ENCODE measurements around the gene RPL39.
"Not testable (repeated sequence)": the region's sequence is repeated elsewhere in the genome, so short reads cannot be mapped to it uniquely, and the experiment has no call there.

RPL39 gene

GRCh38 chrX:119762718-119763117, 28.7 kb downstream of the RPL39 start:
- no peak for DNase-seq

GRCh38 chrX:119760026-119760877, 31.2 kb downstream of the RPL39 start:
- no peak for DNase-seq

- no peak for DNase-seq
Observed at GRCh38 chrX:119759248-119759766, 32.1 kb downstream of the RPL39 start.

- no peak for DNase-seq
Observed at GRCh38 chrX:119758731-119759247, 32.6 kb downstream of the RPL39 start.

GRCh38 chrX:119757979-119758730, 33.3 kb downstream of the RPL39 start, which contains the start of gene SOWAHD:
Gene SOWAHD (plus strand): TSS chrX:119758588. CDS start chrX:119758668, 80 bp downstream.
- DNase-seq = no peak

DNA sequence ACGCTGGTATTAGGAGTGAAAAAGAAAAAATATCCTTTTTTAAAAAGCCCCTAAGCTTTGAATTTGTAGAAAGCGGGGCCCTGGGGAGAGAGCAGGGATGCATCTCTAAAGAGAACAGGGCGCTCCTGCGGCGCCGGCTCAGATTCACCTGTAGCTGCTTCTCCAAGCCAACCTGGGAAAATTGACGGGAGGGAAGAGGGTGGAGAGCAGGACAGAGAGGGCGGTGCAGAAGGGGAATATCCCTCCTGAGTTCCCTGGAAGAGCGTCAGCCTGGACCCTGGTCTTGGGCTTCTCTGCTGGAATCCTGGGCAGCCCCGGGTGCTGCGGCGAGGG, 33.8 kb downstream of the RPL39 start:
- no peak for DNase-seq

DNA sequence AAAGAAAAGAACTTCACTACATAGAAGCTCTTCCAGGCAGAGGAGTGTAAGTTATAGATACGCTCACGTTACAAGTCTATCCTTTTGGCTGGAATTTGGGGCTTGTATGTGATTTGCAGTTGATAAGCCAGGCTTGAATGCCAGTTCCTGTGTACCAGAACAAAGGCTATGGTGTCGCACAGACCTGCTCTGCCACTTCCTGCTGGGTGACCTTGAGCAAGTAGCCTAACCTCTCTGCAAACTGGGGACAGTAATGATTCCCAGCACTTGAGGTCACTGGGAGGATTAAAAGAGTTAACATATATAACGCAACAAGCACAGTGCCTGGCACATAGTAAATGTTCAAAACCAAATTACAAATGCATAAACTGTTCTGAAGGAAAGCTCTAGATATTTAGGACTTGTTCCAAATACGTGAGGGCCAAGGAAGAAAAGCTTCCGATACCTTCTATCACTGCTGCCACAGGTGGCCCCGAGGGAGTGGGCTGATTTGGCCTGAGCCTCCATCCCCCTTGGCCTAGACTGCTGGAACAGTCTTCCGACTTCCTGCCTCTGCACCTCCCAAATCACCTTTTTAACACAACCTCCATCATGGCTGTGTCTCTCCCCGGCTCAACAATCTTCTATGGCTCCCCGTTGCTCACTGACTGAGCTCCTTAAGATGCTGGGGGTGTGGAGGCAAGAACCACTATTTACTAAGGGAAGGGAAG, 34.3 kb downstream of the RPL39 start:
- DNase-seq = no peak

- no peak for DNase-seq
Observed at GRCh38 chrX:119755981-119756533, 35.4 kb downstream of the RPL39 start.

- DNase-seq = no peak
Observed at GRCh38 chrX:119753639-119754257, 37.7 kb downstream of the RPL39 start.

GRCh38 chrX:119753001-119753400, 38.4 kb downstream of the RPL39 start:
- DNase-seq = no peak

GRCh38 chrX:119750751-119751150, 40.7 kb downstream of the RPL39 start:
- DNase-seq = not testable (repeated sequence)

- not testable (repeated sequence) for DNase-seq
Observed at GRCh38 chrX:119750131-119750530, 41.3 kb downstream of the RPL39 start.

DNA sequence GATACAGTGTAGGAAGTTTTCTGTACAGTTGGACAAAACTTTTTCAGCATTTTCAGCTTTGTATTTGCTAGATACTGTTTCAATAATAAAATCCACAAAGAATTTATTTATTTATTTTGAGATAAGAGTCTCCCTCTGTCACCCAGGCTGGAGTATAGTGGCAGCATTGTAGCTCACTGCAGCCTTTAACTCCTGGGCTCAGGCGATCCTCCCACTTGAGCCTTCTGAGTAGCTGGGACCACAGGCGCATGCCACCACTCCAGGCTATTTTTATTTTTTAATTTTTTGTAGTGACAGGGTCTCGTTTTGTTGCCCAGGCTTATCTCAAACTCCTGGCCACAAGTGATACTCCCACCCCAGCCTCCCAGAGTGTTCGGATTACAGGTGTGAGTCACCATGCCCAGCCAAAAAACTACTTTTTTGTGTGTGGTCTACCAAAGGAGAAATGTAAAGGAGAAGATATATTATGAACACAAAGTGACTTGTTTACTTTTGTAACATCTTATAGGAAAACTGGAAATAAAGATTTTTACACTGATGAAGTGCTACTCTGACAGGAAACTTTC, 46.1 kb downstream of the RPL39 start:
- no peak for DNase-seq

DNA sequence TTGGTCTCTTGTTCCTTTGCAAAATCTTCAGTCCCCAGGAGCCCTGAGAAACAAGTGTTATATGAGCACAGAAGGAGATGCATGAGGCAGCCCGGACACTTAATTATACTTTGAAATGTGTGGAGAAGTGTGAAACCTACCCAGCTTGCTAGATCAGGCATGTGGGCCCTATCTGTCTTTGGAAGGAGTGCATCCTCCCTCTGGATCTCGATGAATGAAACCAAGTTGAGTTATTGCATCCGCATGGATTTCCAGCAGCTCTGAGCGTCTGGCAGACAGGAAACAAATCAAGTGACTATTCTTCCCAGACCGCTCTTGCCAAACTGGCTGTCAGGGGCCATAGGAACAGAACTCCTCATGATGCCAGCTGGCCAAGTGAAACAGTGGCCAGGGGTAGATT, 52.7 kb downstream of the RPL39 start:
- DNase-seq = no peak
